Esophagus squamous epithelium (tissue), 5 donors: ENCODE results near the gene EHD3. TPM values are rescaled to one million over a fixed set of nuclear protein-coding genes. Genes with fewer than 3 reads are reported as not detected.

Experiments used
- DNase-seq: peaks from one replicate; lab custom pipeline; 2025; lab: John Stamatoyannopoulos, UW
- H3K27ac ChIP-seq, 4 donors: fragments of 200-600 bp; sonication (generic); one replicate each; pipeline ENCODE4 v1.5.1; 2016 to 2019; ENCODE audit warnings: mild to moderate bottlenecking in 1 of 4
- H3K27me3 ChIP-seq, 4 donors: fragments of 200-600 bp; sonication (generic); 1 replicate in 3 of 4; 2 replicates in 1 of 4; pipeline versions ENCODE4 v1.5.1 to v1.6.0; 2017 to 2021; ENCODE audit warnings: antibody characterized with exemption in 1 of 4
- H3K36me3 ChIP-seq, 3 donors: fragments of 200-600 bp; sonication (generic); one replicate each; pipeline ENCODE4 v1.5.1; 2016 to 2019
- H3K4me1 ChIP-seq, 3 donors: fragments of 200-600 bp; sonication (generic); one replicate each; pipeline ENCODE4 v1.5.1; 2017 to 2019
- H3K4me3 ChIP-seq, 4 donors: fragments of 200-600 bp; sonication (generic); 1 replicate in 3 of 4; 2 replicates in 1 of 4; pipeline ENCODE4 v1.5.1; 2016 to 2019; ENCODE audit warnings: mild to moderate bottlenecking in 2 of 4, moderate library complexity in 1 of 4
- H3K9me3 ChIP-seq, 3 donors: fragments of 200-600 bp; sonication (generic); one replicate each; pipeline ENCODE4 v1.5.1; 2016 to 2019
- CTCF ChIP-seq, 6 experiments: fragments of 450-650 bp in 4 of 6; fragments of 200-600 bp in 2 of 6; sonication (generic) in 2 of 6; IDR thresholded peaks; one replicate each; pipeline ENCODE4 v1.5.1; 2016 to 2019; ENCODE audit warnings: antibody characterized with exemption in 6 of 6, mild to moderate bottlenecking in 4 of 6, moderate library complexity in 4 of 6
- POLR2A ChIP-seq, 4 donors: fragments of 450-650 bp; IDR thresholded peaks; one replicate each; pipeline ENCODE4 v1.6.1; 2017; ENCODE audit warnings: antibody characterized with exemption in 4 of 4, mild to moderate bottlenecking in 4 of 4, moderate library complexity in 3 of 4
- WGBS, 2 donors: methylation state at CpG; one replicate each; pipeline ENCODE4 v1.1.5; 2018; 5-methylcytosine and 5-hydroxymethylcytosine counted together
- intact Hi-C: fragments of 100-400 bp; cut with DNase I; formaldehyde crosslinking; loops from one replicate; pipeline ENCODE4 v1.15.0; 2022
- total RNA-seq, 4 donors: library from RNA; depleted of rRNA; stranded (reverse); fragments of >200 nt; gene quantifications; one replicate each; pipeline ENCODE4 v1.1.0, GENCODE V29; 2016
- donor health status: DM: yes; HTN: yes; CAD: no.

Gene EHD3
- total RNA-seq, 4 donors from 2014 or later, result 22.6 to 54.5 (median 38.1) TPM

- intact Hi-C loops, result no loop called here
- Histone ChIP-seq H3K4me3 (peak overlapping the region in 3 of 4 donors; percentile 20 to 43 (median 25)), H3K4me1 (peaks cover 29 to 81% (median 44%) of the 10 kb centered on the region in 3 donors), H3K36me3 (peaks cover 0 to 27% (median 0%) of the 10 kb centered on the region in 3 donors), H3K27ac (peak overlapping the region; percentile 79 to 93 (median 88)), H3K27me3 (no peaks in the 10 kb centered on the region), H3K9me3 (no peaks in the 10 kb centered on the region)
- no peak for DNase-seq
- 40 to 46% methylated on average over 12 to 14 of the region's 19 CpGs for WGBS, 2 donors
- TF ChIP-seq CTCF (IDR thresholded peaks at IDR 0.05) (no peak), POLR2A (IDR thresholded peaks at IDR 0.05) (no peak)
These were observed 20.6 kb downstream of the EHD3 start for GRCh38 chr2:31254237-31255203.

GRCh38 chr2:31255911-31256571 lies 22.1 kb downstream of the EHD3 start:
- TF ChIP-seq POLR2A (IDR thresholded peaks at IDR 0.05), result no peak
- TF ChIP-seq CTCF (IDR thresholded peaks at IDR 0.05), result no peak
- Histone ChIP-seq H3K9me3 (no peaks in the 10 kb centered on the region), H3K4me1 (peaks cover 29 to 73% (median 44%) of the 10 kb centered on the region in 3 donors), H3K36me3 (peaks cover 0 to 29% (median 0%) of the 10 kb centered on the region in 3 donors), H3K4me3 (no peak overlapping the region), H3K27me3 (no peaks in the 10 kb centered on the region), H3K27ac (peak overlapping the region; percentile 79 to 93 (median 88))
- no peak for DNase-seq
- intact Hi-C loops, result no loop called here
- WGBS, 2 donors, result 55 to 56% methylated on average over 5 to 8 of the region's 11 CpGs

GRCh38 chr2:31256611-31257382 lies 22.8 kb downstream of the EHD3 start:
- intact Hi-C loops, result no loop called here
- Histone ChIP-seq H3K4me1 (peaks cover 29 to 65% (median 44%) of the 10 kb centered on the region in 3 donors), H3K9me3 (no peaks in the 10 kb centered on the region), H3K27me3 (no peaks in the 10 kb centered on the region), H3K27ac (peak overlapping the region in 3 of 4 donors; percentile 39 to 93 (median 51)), H3K36me3 (peaks cover 0 to 29% (median 3%) of the 10 kb centered on the region in 3 donors), H3K4me3 (no peak overlapping the region)
- 59 to 60% methylated on average over 1 to 2 of the region's 4 CpGs for WGBS, 2 donors
- no peak for DNase-seq
- TF ChIP-seq CTCF (IDR thresholded peaks at IDR 0.05) (no peak), POLR2A (IDR thresholded peaks at IDR 0.05) (no peak)

- H3K9me3 ChIP-seq, result no peaks in the 10 kb centered on the region
- no peak overlapping the region for H3K4me3 ChIP-seq
- no peak overlapping the region for H3K27ac ChIP-seq
- H3K27me3 ChIP-seq, result no peaks in the 10 kb centered on the region
- intact Hi-C loops, result no loop called here
- 70 to 88% methylated on average over 5 of the region's 5 CpGs for WGBS, 2 donors
- no peak for DNase-seq
- TF ChIP-seq CTCF (IDR thresholded peaks at IDR 0.05), result no peak
- TF ChIP-seq POLR2A (IDR thresholded peaks at IDR 0.05), result no peak
- H3K36me3 ChIP-seq, result peaks cover 0 to 42% (median 10%) of the 10 kb centered on the region in 3 donors
- H3K4me1 ChIP-seq, result peaks cover 16 to 52% (median 34%) of the 10 kb centered on the region in 3 donors
These were observed 24.4 kb downstream of the EHD3 start for GRCh38 chr2:31258351-31258750.
